Mesenchymal stem cell (in vitro differentiated cells and primary cell): Measurements from ENCODE around the gene CACNA2D3.

Experiments
- DNase-seq: peaks from one replicate; pipeline ENCODE4 v3.0.0-alpha.2; 2013
- H2AFZ ChIP-seq: one replicate; pipeline ENCODE4 v1.6.1; 2013; ENCODE audit warnings: low read depth, mild to moderate bottlenecking, control low read depth, inconsistent platforms, low read length, moderate library complexity
- H2AK5ac ChIP-seq: 2 replicates; pipeline ENCODE4 v1.6.1; 2013; ENCODE audit warnings: low read length, moderate library complexity, mild to moderate bottlenecking, inconsistent platforms; ENCODE audit not compliant: severe bottlenecking
- H2BK120ac ChIP-seq: one replicate; pipeline ENCODE4 v1.6.1; 2013; ENCODE audit warnings: low read depth, mild to moderate bottlenecking, inconsistent platforms, low read length, moderate library complexity
- H2BK12ac ChIP-seq, 2 experiments: one replicate each; pipeline ENCODE4 v1.6.1; 2013; ENCODE audit warnings: inconsistent platforms in 2 of 2, low read length in 2 of 2, mild to moderate bottlenecking in 2 of 2, moderate library complexity in 2 of 2, control low read depth in 1 of 2
- H2BK15ac ChIP-seq: one replicate; pipeline ENCODE4 v1.6.1; 2013; ENCODE audit warnings: mild to moderate bottlenecking, low read depth, inconsistent platforms; ENCODE audit not compliant: poor library complexity, severe bottlenecking
- H2BK5ac ChIP-seq: 2 replicates; pipeline ENCODE4 v1.6.1; 2013; ENCODE audit warnings: low read depth, mild to moderate bottlenecking, low read length, control low read depth, inconsistent platforms; ENCODE audit not compliant: poor library complexity, severe bottlenecking
- H3K14ac ChIP-seq, 2 experiments: one replicate each; pipeline ENCODE4 v1.6.1; 2013; ENCODE audit warnings: inconsistent platforms in 2 of 2, low read length in 2 of 2, control low read depth in 1 of 2, mild to moderate bottlenecking in 1 of 2, moderate library complexity in 1 of 2
- H3K18ac ChIP-seq, 2 experiments: one replicate each; pipeline ENCODE4 v1.6.1; 2013; ENCODE audit warnings: inconsistent platforms in 2 of 2, low read length in 2 of 2, control low read depth in 1 of 2, low read depth in 1 of 2, mild to moderate bottlenecking in 1 of 2
- H3K23ac ChIP-seq, 2 experiments: one replicate each; pipeline ENCODE4 v1.6.1; 2013; ENCODE audit warnings: inconsistent platforms in 2 of 2, low read length in 2 of 2, mild to moderate bottlenecking in 2 of 2, moderate library complexity in 2 of 2, control low read depth in 1 of 2
- H3K27ac ChIP-seq: 2 replicates; pipeline ENCODE4 v1.5.1; 2013; ENCODE audit warnings: mild to moderate bottlenecking, moderate library complexity, low read length, control low read depth, inconsistent platforms; ENCODE audit not compliant: poor library complexity, severe bottlenecking
- H3K27me3 ChIP-seq, 2 experiments: 2 replicates each; pipeline versions ENCODE4 v1.6.1 to v1.7.0; 2013; ENCODE audit warnings: low read length in 2 of 2, mild to moderate bottlenecking in 2 of 2, moderate library complexity in 2 of 2, control low read depth in 1 of 2, inconsistent platforms in 1 of 2; ENCODE audit not compliant: control insufficient read depth in 1 of 2, insufficient read depth in 1 of 2
- H3K36me3 ChIP-seq, 2 experiments: 2 replicates each; pipeline versions ENCODE4 v1.6.1 to v1.7.0; 2013; ENCODE audit warnings: low read length in 2 of 2, control low read depth in 1 of 2, inconsistent platforms in 1 of 2, low read depth in 1 of 2, mild to moderate bottlenecking in 1 of 2; ENCODE audit not compliant: insufficient read depth in 2 of 2, control insufficient read depth in 1 of 2
- H3K4ac ChIP-seq, 2 experiments: one replicate each; pipeline ENCODE4 v1.6.1; 2013; ENCODE audit warnings: inconsistent platforms in 2 of 2, low read length in 2 of 2, mild to moderate bottlenecking in 2 of 2, moderate library complexity in 2 of 2, control low read depth in 1 of 2, low read depth in 1 of 2
- H3K4me1 ChIP-seq: 2 replicates; pipeline ENCODE4 v1.6.1; 2013; ENCODE audit warnings: low read depth, low read length, control low read depth; ENCODE audit not compliant: control insufficient read depth, insufficient read depth
- H3K4me2 ChIP-seq: 2 replicates; pipeline ENCODE4 v1.6.1; 2013; ENCODE audit warnings: low read length, mild to moderate bottlenecking, inconsistent platforms; ENCODE audit not compliant: poor library complexity, severe bottlenecking
- H3K4me3 ChIP-seq, 2 experiments: 2 replicates each; pipeline versions ENCODE4 v1.5.1 to v1.7.0; 2013; ENCODE audit warnings: low read length in 2 of 2, mild to moderate bottlenecking in 2 of 2, control low read depth in 1 of 2, low read depth in 1 of 2; ENCODE audit not compliant: insufficient read depth in 1 of 2
- H3K79me1 ChIP-seq: replicated peaks from 2 replicates; pipeline ENCODE4 v1.6.1; 2013; ENCODE audit warnings: mild to moderate bottlenecking, control low read depth, low read length, inconsistent platforms; ENCODE audit not compliant: poor library complexity, severe bottlenecking
- H3K9ac ChIP-seq: 2 replicates; pipeline ENCODE4 v1.7.0; 2013; ENCODE audit warnings: mild to moderate bottlenecking, low read length, moderate library complexity
- H3K9me3 ChIP-seq: 2 replicates; pipeline ENCODE4 v1.7.0; 2013; ENCODE audit warnings: mild to moderate bottlenecking, low read length; ENCODE audit not compliant: control insufficient read depth
- H4K8ac ChIP-seq: one replicate; pipeline ENCODE4 v1.6.1; 2013; ENCODE audit warnings: inconsistent platforms, mild to moderate bottlenecking, low read length, moderate library complexity
- H4K91ac ChIP-seq: one replicate; pipeline ENCODE4 v1.6.1; 2013; ENCODE audit warnings: mild to moderate bottlenecking, low read length, inconsistent platforms
- WGBS: methylation state at CpG from one replicate; pipeline ENCODE4 v1.1.7; 2013; ENCODE audit warnings: mixed read lengths; 5-methylcytosine and 5-hydroxymethylcytosine counted together

CACNA2D3 gene

DNA sequence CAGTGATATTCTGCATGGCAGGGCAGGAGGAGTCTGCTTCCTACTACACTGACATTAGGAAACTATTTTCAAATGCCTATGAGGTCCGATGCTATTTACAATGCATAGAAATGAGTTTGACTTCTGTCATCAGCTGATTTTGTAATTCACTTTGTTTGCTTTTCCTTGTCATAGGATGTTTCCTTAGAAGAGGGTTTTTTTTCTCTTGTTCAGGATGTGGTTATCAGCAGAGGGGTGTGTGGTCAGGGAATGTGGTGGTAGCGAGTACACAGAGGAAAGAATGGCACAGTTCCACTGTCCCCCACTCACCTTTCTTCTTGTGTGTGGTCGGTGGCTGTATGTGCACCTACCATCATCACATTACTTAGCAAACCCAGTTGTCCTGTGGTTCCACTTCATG, 574.0 kb downstream of the CACNA2D3 start:
- Histone ChIP-seq H3K14ac (no peak overlapping the region), H2BK12ac (no peak overlapping the region), H3K27ac (no peak overlapping the region), H2BK120ac (no peak overlapping the region), H2BK5ac (no peak overlapping the region), H3K79me1 (no peaks in the 10 kb centered on the region), H4K91ac (no peak overlapping the region), H3K4me3 (no peak overlapping the region), H3K4me1 (no peaks in the 10 kb centered on the region), H3K4ac (no peak overlapping the region), H3K36me3 (no peaks in the 10 kb centered on the region), H3K9me3 (no peaks in the 10 kb centered on the region), H2AFZ (no peak overlapping the region), H3K27me3 (no peaks in the 10 kb centered on the region), H3K9ac (no peak overlapping the region), H4K8ac (no peak overlapping the region), H3K4me2 (no peak overlapping the region), H3K23ac (no peak overlapping the region), H2AK5ac (no peak overlapping the region), H3K18ac (no peak overlapping the region), H2BK15ac (no peak overlapping the region)
- DNase-seq, result peak; percentile 6
- WGBS, result 62% methylated on average over 2 of the region's 3 CpGs

DNA sequence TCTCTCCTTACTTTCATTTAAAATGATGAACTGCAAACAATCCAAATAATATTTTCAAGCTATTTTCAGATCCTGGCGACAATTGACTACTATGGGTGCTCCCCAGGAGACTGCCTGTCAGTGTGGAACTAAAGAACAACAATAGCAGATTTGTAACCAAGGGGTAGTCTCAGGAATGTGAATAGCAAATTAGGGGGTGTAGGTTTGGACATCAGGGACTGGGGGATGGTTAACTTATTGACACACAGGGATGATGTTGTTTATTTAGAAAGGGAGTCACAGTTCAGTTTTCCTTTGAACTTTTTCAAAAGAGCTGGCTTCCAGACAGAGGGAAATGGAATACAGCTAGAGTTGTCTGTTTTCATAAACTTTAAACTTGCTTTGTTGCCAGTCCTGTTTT, 575.7 kb downstream of the CACNA2D3 start:
- H3K14ac ChIP-seq, result no peak overlapping the region
- H3K4me1 ChIP-seq, result no peaks in the 10 kb centered on the region
- no peaks in the 10 kb centered on the region for H3K9me3 ChIP-seq
- no peaks in the 10 kb centered on the region for H3K36me3 ChIP-seq
- H3K27ac ChIP-seq, result no peak overlapping the region
- H3K4ac ChIP-seq, result no peak overlapping the region
- no peak overlapping the region for H3K4me3 ChIP-seq
- no peak overlapping the region for H2AFZ ChIP-seq
- no peak overlapping the region for H2AK5ac ChIP-seq
- H2BK15ac ChIP-seq, result no peak overlapping the region
- H3K23ac ChIP-seq, result no peak overlapping the region
- H2BK120ac ChIP-seq, result no peak overlapping the region
- H3K18ac ChIP-seq, result no peak overlapping the region
- no peak overlapping the region for H4K8ac ChIP-seq
- no peaks in the 10 kb centered on the region for H3K79me1 ChIP-seq
- H3K27me3 ChIP-seq, result no peaks in the 10 kb centered on the region
- H2BK5ac ChIP-seq, result no peak overlapping the region
- no peak overlapping the region for H3K9ac ChIP-seq
- H3K4me2 ChIP-seq, result no peak overlapping the region
- 89% methylated on average over 1 of the region's 1 CpG for WGBS
- H4K91ac ChIP-seq, result no peak overlapping the region
- H2BK12ac ChIP-seq, result no peak overlapping the region
- DNase-seq, result no peak

DNA sequence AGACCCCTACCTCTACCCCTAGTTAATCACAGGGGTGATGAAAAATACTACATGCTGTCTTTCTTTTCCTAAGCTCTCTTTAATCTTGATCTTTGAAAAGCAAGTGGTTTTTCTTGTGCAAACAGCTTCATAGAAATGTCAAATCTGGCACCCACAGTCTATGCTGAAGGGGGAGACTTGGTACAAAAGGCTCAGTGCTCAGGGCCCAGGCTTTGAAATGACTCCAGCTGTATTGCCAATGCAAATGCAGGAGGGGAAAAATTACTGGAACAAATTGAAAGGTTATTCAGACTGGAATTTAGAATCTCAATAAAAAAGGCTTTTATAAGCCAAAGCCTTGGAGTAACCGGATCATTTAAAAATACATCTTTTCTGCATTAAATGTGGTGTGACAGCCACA, 581.6 kb downstream of the CACNA2D3 start:
- WGBS, result 80% methylated on average over 1 of the region's 1 CpG
- no peaks in the 10 kb centered on the region for H3K4me1 ChIP-seq
- H3K4me2 ChIP-seq, result no peak overlapping the region
- no peak overlapping the region for H2BK15ac ChIP-seq
- no peaks in the 10 kb centered on the region for H3K36me3 ChIP-seq
- no peak overlapping the region for H2BK120ac ChIP-seq
- DNase-seq, result no peak
- H2BK5ac ChIP-seq, result no peak overlapping the region
- no peak overlapping the region for H3K27ac ChIP-seq
- H4K8ac ChIP-seq, result no peak overlapping the region
- H2AK5ac ChIP-seq, result no peak overlapping the region
- no peaks in the 10 kb centered on the region for H3K9me3 ChIP-seq
- H2AFZ ChIP-seq, result no peak overlapping the region
- no peak overlapping the region for H3K4ac ChIP-seq
- no peaks in the 10 kb centered on the region for H3K27me3 ChIP-seq
- no peak overlapping the region for H3K23ac ChIP-seq
- no peak overlapping the region for H3K14ac ChIP-seq
- no peak overlapping the region for H3K4me3 ChIP-seq
- H2BK12ac ChIP-seq, result no peak overlapping the region
- no peak overlapping the region for H4K91ac ChIP-seq
- H3K18ac ChIP-seq, result no peak overlapping the region
- no peaks in the 10 kb centered on the region for H3K79me1 ChIP-seq
- H3K9ac ChIP-seq, result no peak overlapping the region

DNA sequence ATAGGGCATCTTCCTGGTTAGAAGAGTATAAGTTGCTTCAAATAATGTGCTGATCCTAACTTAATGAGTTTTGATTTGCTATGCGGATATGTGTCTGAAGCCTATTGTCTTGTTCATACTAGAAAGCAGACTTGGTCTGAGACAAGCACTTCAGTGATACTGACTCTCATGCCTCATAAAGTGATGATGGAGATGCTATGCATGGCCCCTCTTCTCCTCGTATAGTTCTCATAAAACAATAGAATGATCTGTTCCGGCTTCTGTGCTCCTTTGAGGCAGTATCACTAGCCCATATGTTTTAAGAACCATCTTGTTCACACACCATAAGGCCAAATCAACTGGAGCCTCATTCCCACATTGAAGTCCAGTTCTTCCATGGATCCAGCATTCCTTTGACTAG, 583.4 kb downstream of the CACNA2D3 start:
- 73% methylated on average over 3 of the region's 3 CpGs for WGBS
- H3K4me2 ChIP-seq, result no peak overlapping the region

More for the DNA sequence above, 583.4 kb downstream of the CACNA2D3 start:
- H3K36me3 ChIP-seq, result no peaks in the 10 kb centered on the region
- no peaks in the 10 kb centered on the region for H3K27me3 ChIP-seq
- no peak overlapping the region for H2BK5ac ChIP-seq
- no peak overlapping the region for H3K23ac ChIP-seq
- H3K9ac ChIP-seq, result no peak overlapping the region
- no peak overlapping the region for H3K18ac ChIP-seq
- no peaks in the 10 kb centered on the region for H3K9me3 ChIP-seq
- no peak overlapping the region for H3K4me3 ChIP-seq
- H3K79me1 ChIP-seq, result no peaks in the 10 kb centered on the region
- H3K4ac ChIP-seq, result no peak overlapping the region
- H2BK12ac ChIP-seq, result no peak overlapping the region
- DNase-seq, result no peak
- no peak overlapping the region for H2AFZ ChIP-seq
- no peak overlapping the region for H3K14ac ChIP-seq
- no peak overlapping the region for H2BK15ac ChIP-seq
- H3K27ac ChIP-seq, result no peak overlapping the region
- H4K8ac ChIP-seq, result no peak overlapping the region
- H4K91ac ChIP-seq, result no peak overlapping the region
- H2BK120ac ChIP-seq, result no peak overlapping the region
- no peaks in the 10 kb centered on the region for H3K4me1 ChIP-seq
- no peak overlapping the region for H2AK5ac ChIP-seq
